Putamen (tissue), 1 donor: Measurements from ENCODE around the gene EHD2.
"Not testable (repeated sequence)": the region's sequence is repeated elsewhere in the genome, so short reads cannot be mapped to it uniquely, and the experiment has no call there.

Source experiments
- DNase-seq: peaks from one replicate; pipeline ENCODE4 v3.0.0-alpha.2; 2016; ENCODE audit warnings: low spot score

EHD2 gene

GRCh38 chr19:47713046-47714021 lies at the start of gene EHD2:
TSS of gene EHD2 (plus strand) at chr19:47713422. CDS start at chr19:47716613, 3,191 bp downstream.
- DNase-seq, result no peak

GRCh38 chr19:47663435-47663910 lies 49.7 kb upstream of the EHD2 start:
- DNase-seq, result no peak

GRCh38 chr19:47663911-47664771 lies 49.1 kb upstream of the EHD2 start:
- DNase-seq, result peak; percentile 52

GRCh38 chr19:47668556-47668955 lies 44.7 kb upstream of the EHD2 start:
- DNase-seq, result not testable (repeated sequence)

- no peak for DNase-seq
Observed at GRCh38 chr19:47670736-47671135, 42.5 kb upstream of the EHD2 start.

GRCh38 chr19:47671499-47671898 lies 41.7 kb upstream of the EHD2 start:
- no peak for DNase-seq

GRCh38 chr19:47673426-47673825 lies 39.8 kb upstream of the EHD2 start:
- no peak for DNase-seq

- no peak for DNase-seq
Observed at GRCh38 chr19:47674548-47674947, 38.7 kb upstream of the EHD2 start.

- no peak for DNase-seq
Observed at GRCh38 chr19:47675271-47675670, 38.0 kb upstream of the EHD2 start.

GRCh38 chr19:47675859-47676258 lies 37.4 kb upstream of the EHD2 start:
- DNase-seq, result no peak

- DNase-seq, result no peak
Observed at GRCh38 chr19:47676811-47677210, 36.4 kb upstream of the EHD2 start.

- DNase-seq, result no peak
Observed at GRCh38 chr19:47679251-47679900, 33.8 kb upstream of the EHD2 start.

GRCh38 chr19:47679922-47680857 lies 33.0 kb upstream of the EHD2 start:
- DNase-seq, result no peak

- no peak for DNase-seq
Observed at GRCh38 chr19:47680858-47681332, 32.3 kb upstream of the EHD2 start.

GRCh38 chr19:47681388-47681787 lies 31.8 kb upstream of the EHD2 start:
- no peak for DNase-seq

GRCh38 chr19:47681936-47682335 lies 31.3 kb upstream of the EHD2 start:
- no peak for DNase-seq

GRCh38 chr19:47682939-47683338 lies 30.3 kb upstream of the EHD2 start:
- no peak for DNase-seq

GRCh38 chr19:47686679-47687450 lies 26.4 kb upstream of the EHD2 start:
- DNase-seq, result no peak

GRCh38 chr19:47687906-47688305 lies 25.3 kb upstream of the EHD2 start:
- DNase-seq, result no peak

GRCh38 chr19:47691090-47691489 lies 22.1 kb upstream of the EHD2 start:
- DNase-seq, result no peak
